AG20443 (cell line): ENCODE measurements around the gene HS3ST5.
A peak's percentile ranks its signal among the peaks of the same experiment; 100 is the strongest.
"Not testable (repeated sequence)": the region's sequence is repeated elsewhere in the genome, so short reads cannot be mapped to it uniquely, and the experiment has no call there.

Experiments used
- DNase-seq: peaks from one replicate; pipeline ENCODE4 v3.0.0; 2012; ENCODE audit warnings: low spot score, mixed read lengths

Gene HS3ST5

DNA sequence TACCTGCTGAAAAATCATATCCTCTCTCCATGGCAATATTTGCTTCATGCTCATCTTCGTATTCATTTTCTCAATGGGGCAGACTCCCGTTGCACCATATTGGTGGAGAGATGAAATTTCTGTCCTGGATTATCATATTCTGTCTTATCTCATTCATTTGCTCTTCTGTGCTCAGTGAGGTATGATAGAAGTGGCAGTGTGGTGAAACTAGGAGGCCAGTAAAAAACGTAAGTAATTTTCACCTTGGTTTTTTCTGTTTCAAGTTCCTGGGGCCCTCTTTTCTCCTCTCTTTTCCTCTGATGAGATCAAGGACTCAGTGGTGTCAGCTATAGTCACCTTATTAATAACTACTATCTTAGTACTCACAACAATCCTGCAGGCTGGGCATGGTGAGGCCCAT, 189.4 kb downstream of the HS3ST5 start:
- DNase-seq: no peak

GRCh38 chr6:114151064-114151690, 191.6 kb downstream of the HS3ST5 start:
- DNase-seq: no peak

GRCh38 chr6:114149182-114149581, 193.6 kb downstream of the HS3ST5 start:
- not testable (repeated sequence) for DNase-seq

GRCh38 chr6:114144887-114145851, 197.7 kb downstream of the HS3ST5 start:
- DNase-seq: no peak

DNA sequence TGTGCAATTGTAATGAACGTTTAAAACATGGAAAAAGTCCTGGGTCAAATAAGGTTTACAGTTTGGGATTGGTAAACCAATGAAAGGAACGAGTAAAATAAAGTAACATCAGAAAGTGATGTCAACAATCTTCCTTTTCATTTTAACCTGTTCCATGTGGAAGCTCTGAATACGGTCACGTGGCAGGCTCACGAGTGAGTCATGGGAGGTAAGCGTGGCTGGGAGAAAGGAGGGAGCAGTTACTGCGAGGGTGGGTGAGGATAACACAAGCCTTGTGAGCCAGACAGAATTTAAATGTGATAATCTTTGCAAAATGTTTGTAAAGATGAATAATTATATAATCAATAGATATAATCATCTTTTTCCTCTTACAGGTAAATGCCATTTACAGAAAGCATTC, 200.6 kb downstream of the HS3ST5 start:
- no peak for DNase-seq

- DNase-seq: peak; percentile 37
Observed at GRCh38 chr6:114140416-114140815, 202.4 kb downstream of the HS3ST5 start.

DNA sequence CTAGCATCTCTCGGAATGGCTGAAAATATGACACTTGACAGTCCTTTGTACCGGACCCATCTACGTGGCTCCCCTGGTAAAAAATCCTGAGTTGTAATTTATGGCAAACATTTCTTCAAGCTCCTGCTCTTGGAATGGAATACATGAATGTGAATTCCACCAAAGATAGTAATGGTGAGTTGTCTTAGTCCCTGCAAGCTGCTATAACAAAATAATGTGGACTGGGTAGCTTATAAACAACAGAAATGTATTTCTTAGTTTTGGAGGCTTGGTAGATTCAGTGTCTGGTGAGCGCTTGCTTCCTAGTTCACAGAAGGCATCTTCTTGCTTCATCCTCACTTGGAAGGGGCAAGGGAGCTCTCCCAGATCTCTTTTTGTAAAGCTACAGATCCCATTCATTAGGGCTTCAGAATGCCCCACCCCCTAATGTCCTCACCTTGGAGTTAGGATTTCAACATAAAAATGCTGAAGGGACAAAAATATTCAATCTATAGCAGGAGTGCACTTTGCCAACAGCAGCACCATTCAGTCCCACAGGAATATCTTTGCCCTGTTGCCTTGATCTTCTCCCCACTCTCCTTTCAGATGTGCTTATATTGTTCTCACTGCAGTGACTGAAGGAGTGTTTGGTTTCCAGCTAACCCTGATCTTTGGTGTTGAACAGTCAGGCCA, 204.1 kb downstream of the HS3ST5 start:
- no peak for DNase-seq

DNA sequence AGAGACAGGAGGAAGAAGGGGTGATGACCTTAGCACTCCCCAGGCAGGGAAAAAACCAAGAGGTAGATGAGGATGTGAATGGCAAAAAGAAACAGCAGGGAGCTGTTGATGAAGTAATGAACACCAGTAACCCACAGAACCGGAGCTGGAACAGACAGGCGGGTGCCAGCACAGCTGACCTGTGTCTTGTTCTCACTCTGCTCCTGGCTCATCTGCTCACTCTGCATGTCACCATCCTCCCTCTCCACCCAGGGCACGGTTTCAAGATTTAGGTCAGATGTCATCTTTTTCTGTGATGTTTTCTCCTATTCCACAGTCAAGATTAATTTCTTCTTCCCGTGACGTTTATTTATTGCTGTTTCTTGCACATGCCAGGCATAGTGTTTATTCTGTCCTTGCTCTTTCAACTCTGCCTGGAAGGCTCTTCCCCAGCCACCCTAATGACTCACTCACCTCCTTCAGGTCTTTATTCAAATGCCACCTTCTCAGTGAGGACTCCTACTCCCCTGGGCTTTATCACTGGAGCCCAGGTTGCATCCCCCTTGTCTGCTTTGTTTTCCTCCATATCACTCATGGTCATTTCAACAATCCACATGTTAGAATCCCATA, 207.4 kb downstream of the HS3ST5 start:
- DNase-seq: no peak

GRCh38 chr6:114133816-114134215, 209.0 kb downstream of the HS3ST5 start:
- no peak for DNase-seq

DNA sequence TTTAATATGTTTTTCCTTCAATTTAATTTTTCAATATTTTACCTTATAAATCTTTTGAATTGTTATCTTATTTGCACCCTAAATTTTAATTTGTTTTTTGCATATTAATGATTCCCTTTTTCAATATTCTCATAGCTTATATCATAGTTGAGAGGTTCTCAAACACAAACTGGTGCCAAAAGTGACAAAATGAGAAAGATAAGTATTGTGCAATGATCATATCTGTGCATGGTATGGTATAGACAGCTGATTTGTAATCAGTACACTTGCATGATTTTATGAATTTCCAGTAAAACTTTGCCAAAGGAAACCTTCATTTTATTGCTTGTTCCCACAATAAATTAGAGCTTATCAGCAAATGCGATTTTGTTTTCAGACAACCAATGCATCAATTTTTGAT, 210.9 kb downstream of the HS3ST5 start:
- DNase-seq: no peak

GRCh38 chr6:114125576-114125975, 217.2 kb downstream of the HS3ST5 start:
- no peak for DNase-seq

GRCh38 chr6:114121913-114122662, 220.7 kb downstream of the HS3ST5 start:
- peak; percentile 46 for DNase-seq

- no peak for DNase-seq
Observed at GRCh38 chr6:114119056-114119455, 223.8 kb downstream of the HS3ST5 start.

DNA sequence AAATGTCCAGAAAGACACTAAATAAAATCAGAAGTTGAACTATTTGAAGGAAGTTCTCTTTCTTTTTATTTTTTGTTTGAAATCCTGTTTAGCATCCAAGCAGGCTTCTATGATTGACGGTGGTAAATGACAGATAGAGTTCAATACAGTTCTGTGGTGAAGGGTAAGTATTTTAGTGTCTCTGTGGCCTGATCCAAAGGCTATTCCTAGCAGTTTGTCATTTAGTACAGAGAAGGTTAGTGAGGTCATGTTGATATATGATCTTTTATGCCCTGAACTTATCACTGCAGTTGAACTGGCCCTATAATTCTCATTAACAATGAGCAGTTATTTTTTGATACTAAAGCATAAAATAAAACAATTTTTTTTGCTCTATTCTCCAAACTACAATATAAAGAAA, 227.2 kb downstream of the HS3ST5 start:
- DNase-seq: no peak

GRCh38 chr6:114108119-114109002, 234.5 kb downstream of the HS3ST5 start:
- DNase-seq: peak; percentile 75

DNA sequence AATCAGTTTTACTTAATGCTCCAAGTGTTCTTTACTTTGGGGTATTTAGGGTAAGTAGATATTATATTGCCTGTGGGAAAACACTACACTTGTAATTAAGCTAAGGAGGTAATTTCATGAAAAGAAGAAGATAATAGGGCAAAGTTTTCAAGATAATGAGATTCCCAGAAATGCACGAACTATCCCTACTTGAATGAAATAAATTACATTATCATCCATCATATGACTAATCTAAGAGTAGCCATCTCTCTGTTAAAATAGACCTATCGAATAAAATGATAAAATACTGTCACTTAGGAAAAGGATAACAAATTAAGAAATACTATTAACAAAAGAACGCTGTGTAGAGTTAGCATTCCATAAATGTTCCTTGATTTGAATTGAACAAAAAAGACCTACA, 236.8 kb downstream of the HS3ST5 start:
- DNase-seq: no peak

DNA sequence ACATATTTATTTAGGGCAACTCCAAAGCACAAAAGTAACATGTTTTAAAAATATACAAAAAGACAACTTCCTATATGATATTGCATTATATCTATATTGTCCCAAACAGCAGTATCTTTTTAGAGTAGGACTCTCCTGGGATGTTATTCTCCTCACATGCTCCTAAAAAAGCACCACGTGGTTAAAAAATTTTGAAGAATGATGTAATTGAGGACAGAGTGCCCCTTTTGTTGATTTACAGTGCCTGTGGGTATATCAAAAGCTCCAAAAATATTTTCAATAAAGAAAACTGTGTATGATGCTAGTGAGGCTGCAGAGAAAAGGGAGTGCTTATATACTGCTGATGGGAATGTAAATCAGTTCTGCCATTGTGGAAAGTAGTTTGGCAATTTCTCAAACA, 241.6 kb downstream of the HS3ST5 start:
- no peak for DNase-seq

GRCh38 chr6:114100215-114100994, 242.4 kb downstream of the HS3ST5 start:
- peak; percentile 12 for DNase-seq

GRCh38 chr6:114096561-114097172, 246.2 kb downstream of the HS3ST5 start:
- DNase-seq: peak; percentile 42
